GM23338 (cell line): Measurements from ENCODE around the gene BCO1. TPM values are rescaled to one million over a fixed set of nuclear protein-coding genes. Genes with fewer than 3 reads are reported as not detected.

ENCODE experiments used
- ATAC-seq: fragments of 200-7000 bp; cut with Tn5 transposase; 3 replicates; pipeline ENCODE4 v1.9.1; 2020
- DNase-seq: peaks from one replicate; pipeline ENCODE4 v3.0.0-alpha.2; 2015; ENCODE audit warnings: low spot score
- H2AFZ ChIP-seq: fragments of 200-600 bp; sonication (generic); 2 replicates; pipeline ENCODE4 v1.8.0; 2016; ENCODE audit warnings: antibody characterized with exemption, mild to moderate bottlenecking, moderate library complexity
- H3F3A ChIP-seq: fragments of 200-600 bp; sonication (generic); replicated peaks from 2 replicates; pipeline ENCODE4 v1.8.0; 2017; ENCODE audit warnings: antibody characterized with exemption, mixed run types, low read depth
- H3K27ac ChIP-seq: fragments of 200-600 bp; sonication (generic); 2 replicates; pipeline ENCODE4 v1.6.1; 2016; ENCODE audit warnings: low read depth
- H3K27me3 ChIP-seq: fragments of 200-600 bp; sonication (generic); 2 replicates; pipeline ENCODE4 v1.8.0; 2016; ENCODE audit warnings: mild to moderate bottlenecking, mixed run types, moderate library complexity; ENCODE audit not compliant: insufficient read depth
- H3K36me3 ChIP-seq: fragments of 200-600 bp; sonication (generic); 2 replicates; pipeline ENCODE4 v1.8.0; 2016; ENCODE audit warnings: mild to moderate bottlenecking; ENCODE audit not compliant: insufficient read depth
- H3K4me1 ChIP-seq: fragments of 200-600 bp; sonication (generic); 2 replicates; pipeline ENCODE4 v1.8.0; 2016; ENCODE audit warnings: mild to moderate bottlenecking, moderate library complexity; ENCODE audit not compliant: insufficient read depth
- H3K4me2 ChIP-seq: fragments of 200-600 bp; sonication (generic); 2 replicates; pipeline ENCODE4 v1.7.1; 2017; ENCODE audit warnings: mixed run types
- H3K4me3 ChIP-seq: fragments of 200-600 bp; sonication (generic); 2 replicates; pipeline ENCODE4 v1.6.1; 2016; ENCODE audit warnings: mixed run types
- H3K79me2 ChIP-seq: fragments of 200-600 bp; sonication (generic); replicated peaks from 2 replicates; pipeline ENCODE4 v1.8.0; 2017; ENCODE audit warnings: mild to moderate bottlenecking; ENCODE audit not compliant: insufficient read depth
- H3K9me2 ChIP-seq: fragments of 200-600 bp; sonication (generic); 2 replicates; pipeline ENCODE4 v1.8.0; 2017; ENCODE audit not compliant: insufficient read depth
- H4K20me1 ChIP-seq: fragments of 200-600 bp; sonication (generic); replicated peaks from 2 replicates; pipeline ENCODE4 v1.8.0; 2017; ENCODE audit warnings: mild to moderate bottlenecking; ENCODE audit not compliant: insufficient read depth
- H3K27ac Mint-ChIP-seq: 2 replicates; pipeline ENCODE4 v1.8.0; 2020; ENCODE audit warnings: inconsistent platforms, mild to moderate bottlenecking, moderate library complexity, mixed read lengths
- H3K27me3 Mint-ChIP-seq: 3 replicates; pipeline ENCODE4 v1.8.0; 2022; ENCODE audit warnings: low read depth, mild to moderate bottlenecking, moderate library complexity, mixed read lengths, inconsistent platforms; ENCODE audit not compliant: insufficient read depth, poor library complexity
- H3K36me3 Mint-ChIP-seq: 3 replicates; pipeline ENCODE4 v1.8.0; 2021; ENCODE audit warnings: low read depth, mild to moderate bottlenecking, inconsistent platforms, moderate library complexity, mixed read lengths
- H3K4me1 Mint-ChIP-seq: 3 replicates; pipeline ENCODE4 v1.8.0; 2020; ENCODE audit warnings: mild to moderate bottlenecking, inconsistent platforms, mixed read lengths
- H3K4me3 Mint-ChIP-seq: 3 replicates; pipeline ENCODE4 v1.8.0; 2021; ENCODE audit warnings: moderate library complexity, mild to moderate bottlenecking, inconsistent platforms, mixed read lengths
- H3K9me3 Mint-ChIP-seq: 3 replicates; pipeline ENCODE4 v1.8.0; 2020; ENCODE audit warnings: moderate library complexity, mild to moderate bottlenecking, inconsistent platforms, mixed read lengths
- CTCF ChIP-seq, 2 experiments: fragments of 200-600 bp in 1 of 2; sonication (generic) in 1 of 2; conservative IDR thresholded peaks; 2 replicates each; pipeline versions ENCODE4 v1.5.1 to v1.6.1; 2016 to 2017; ENCODE audit warnings: antibody characterized with exemption in 2 of 2, low read depth in 2 of 2, mild to moderate bottlenecking in 2 of 2, moderate library complexity in 1 of 2
- ETS1 ChIP-seq: IDR thresholded peaks from 2 replicates; pipeline ENCODE4 v1.6.1; 2016; ENCODE audit warnings: antibody characterized with exemption
- EZH2 ChIP-seq: fragments of 200-600 bp; sonication (generic); IDR thresholded peaks from one replicate; pipeline ENCODE4 v1.8.0; 2017; ENCODE audit warnings: antibody characterized with exemption, mild to moderate bottlenecking, low read depth; ENCODE audit not compliant: unreplicated experiment
- NANOG ChIP-seq: IDR thresholded peaks from 2 replicates; pipeline ENCODE4 v1.6.1; 2016; ENCODE audit warnings: antibody characterized with exemption, borderline replicate concordance
- POLR2AphosphoS5 ChIP-seq: IDR thresholded peaks from 2 replicates; pipeline ENCODE4 v1.6.1; 2016; ENCODE audit warnings: antibody characterized with exemption, low read depth
- REST ChIP-seq: IDR thresholded peaks from one replicate; pipeline ENCODE4 v1.6.1; 2018; ENCODE audit warnings: antibody characterized with exemption; ENCODE audit not compliant: unreplicated experiment
- ZNF114 ChIP-seq: fragments of 250-450 bp; sonication (Bioruptor Pico); IDR thresholded peaks from 2 replicates; pipeline ENCODE4 v1.5.0; 2020; ENCODE audit warnings: mild to moderate bottlenecking, moderate library complexity
- ZNF462 ChIP-seq: fragments of 250-450 bp; sonication (Bioruptor Pico); IDR thresholded peaks from 2 replicates; pipeline ENCODE4 v1.5.0; 2020; ENCODE audit warnings: mild to moderate bottlenecking, moderate library complexity
- polyA plus RNA-seq: library from polyadenylated mRNA; unstranded; fragments of >200 nt; fragmentation: Nextera tagmentation; extraction: Ambion mirVana; gene quantifications from 2 replicates; pipeline ENCODE4 v1.2.1, GENCODE V29; 2016
- total RNA-seq: library from RNA; depleted of rRNA; stranded (reverse); fragments of >200 nt; shearing (Covaris generic); gene quantifications from 2 replicates; pipeline ENCODE4 v1.2.3, GENCODE V29; 2014

Gene BCO1
- total and polyA plus RNA-seq, 2 experiments from 2014 or later, result 0.28 TPM; not detected in 1

GRCh38 chr16:81207076-81207475, 31.4 kb upstream of the BCO1 start (continued):
- TF ChIP-seq CTCF (conservative IDR thresholded peaks at IDR 0.05; ENCODE audit: low read depth in 2 of 2), result no peak
- no peak for TF ChIP-seq ZNF114 (CRISPR knock-in tag)
- no peak for TF ChIP-seq POLR2AphosphoS5

GRCh38 chr16:81210807-81211206, 27.7 kb upstream of the BCO1 start:
- no peak overlapping the region for H3K4me3 ChIP-seq

More at GRCh38 chr16:81210807-81211206, 27.7 kb upstream of the BCO1 start:
- TF ChIP-seq ETS1 (no peak), CTCF (conservative IDR thresholded peaks at IDR 0.05; ENCODE audit: low read depth in 2 of 2) (no peak), REST (no peak), NANOG (no peak), POLR2AphosphoS5 (no peak), ZNF462 (CRISPR knock-in tag) (no peak), EZH2 (no peak)
- no peak for DNase-seq
- H3K4me1 ChIP-seq, result no peaks in the 10 kb centered on the region
- H4K20me1 ChIP-seq, result no peaks in the 10 kb centered on the region
- no peaks in the 10 kb centered on the region for H3K9me2 ChIP-seq
- H3K27ac ChIP-seq, result no peak overlapping the region
- H3K4me1 Mint-ChIP-seq, result peaks cover 4% of the 10 kb centered on the region; the same call in 1 of the 3 replicates
- no peaks in the 10 kb centered on the region for H3K27me3 ChIP-seq
- H3K4me3 Mint-ChIP-seq, result no peak overlapping the region
- no peaks in the 10 kb centered on the region for H3K9me3 Mint-ChIP-seq
- no peaks in the 10 kb centered on the region for H3K79me2 ChIP-seq
- H3F3A ChIP-seq, result no peaks in the 10 kb centered on the region
- H3K27me3 Mint-ChIP-seq, result peaks cover 17% of the 10 kb centered on the region
- no peak for ATAC-seq
- no peaks in the 10 kb centered on the region for H3K36me3 Mint-ChIP-seq
- H2AFZ ChIP-seq, result peak overlapping the region; percentile 23; the same call in 1 of the 2 replicates
- no peaks in the 10 kb centered on the region for H3K36me3 ChIP-seq
- no peak overlapping the region for H3K27ac Mint-ChIP-seq
- H3K4me2 ChIP-seq, result no peak overlapping the region
